Tibial artery (tissue), 4 donors: ENCODE results near the gene LRRK2.

Experiments used
- DNase-seq, 2 donors: peaks; one replicate each; pipeline ENCODE4 v3.0.0-alpha.2; 2019
- H3K27ac ChIP-seq, 2 donors: fragments of 200-600 bp; sonication (generic) in 1 of 2; 1 replicate in 1 of 2; 2 replicates in 1 of 2; pipeline ENCODE4 v1.5.1; 2018 to 2019; ENCODE audit warnings: mild to moderate bottlenecking in 1 of 2
- H3K27me3 ChIP-seq, 2 donors: fragments of 200-600 bp; sonication (generic) in 1 of 2; one replicate each; pipeline versions ENCODE4 v1.5.1 to v1.6.0; 2016 to 2019
- H3K36me3 ChIP-seq, 3 donors: fragments of 200-600 bp; sonication (generic) in 2 of 3; one replicate each; pipeline ENCODE4 v1.5.1; 2016 to 2019; ENCODE audit warnings: mild to moderate bottlenecking in 2 of 3
- H3K4me1 ChIP-seq, 4 donors: fragments of 200-600 bp; sonication (generic) in 2 of 4; 1 replicate in 3 of 4; 2 replicates in 1 of 4; pipeline ENCODE4 v1.5.1; 2016 to 2019
- H3K4me3 ChIP-seq, 2 donors: fragments of 200-600 bp; sonication (generic) in 1 of 2; 1 replicate in 1 of 2; 2 replicates in 1 of 2; pipeline ENCODE4 v1.5.1; 2018 to 2019; ENCODE audit warnings: mild to moderate bottlenecking in 2 of 2
- H3K9me3 ChIP-seq, 3 donors: fragments of 200-600 bp; sonication (generic) in 1 of 3; one replicate each; pipeline ENCODE4 v1.5.1; 2016 to 2019
- intact Hi-C: fragments of 100-400 bp; cut with DNase I; formaldehyde crosslinking; loops from one replicate; pipeline ENCODE4 v1.15.0; 2023; ENCODE audit warnings: low total_unique reads
- TF ChIP-seq, protein P1 (sequence below), 2 experiments: fragments of 200-600 bp in 1 of 2; fragments of 450-650 bp in 1 of 2; IDR thresholded peaks; one replicate each; pipeline ENCODE4 v1.5.1; 2017 to 2019; ENCODE audit warnings: antibody characterized with exemption in 2 of 2, mild to moderate bottlenecking in 1 of 2, moderate library complexity in 1 of 2

Gene LRRK2

GRCh38 chr12:40194846-40195245, 30.0 kb upstream of the LRRK2 start:
- DNase-seq, result no peak
- no peak overlapping the region for H3K27ac ChIP-seq
- no peaks in the 10 kb centered on the region for H3K4me1 ChIP-seq
- intact Hi-C loops, result no loop called here
- H3K36me3 ChIP-seq, result no peaks in the 10 kb centered on the region
- H3K27me3 ChIP-seq, result no peaks in the 10 kb centered on the region
- H3K9me3 ChIP-seq, result no peaks in the 10 kb centered on the region
- TF ChIP-seq, protein P1, sequence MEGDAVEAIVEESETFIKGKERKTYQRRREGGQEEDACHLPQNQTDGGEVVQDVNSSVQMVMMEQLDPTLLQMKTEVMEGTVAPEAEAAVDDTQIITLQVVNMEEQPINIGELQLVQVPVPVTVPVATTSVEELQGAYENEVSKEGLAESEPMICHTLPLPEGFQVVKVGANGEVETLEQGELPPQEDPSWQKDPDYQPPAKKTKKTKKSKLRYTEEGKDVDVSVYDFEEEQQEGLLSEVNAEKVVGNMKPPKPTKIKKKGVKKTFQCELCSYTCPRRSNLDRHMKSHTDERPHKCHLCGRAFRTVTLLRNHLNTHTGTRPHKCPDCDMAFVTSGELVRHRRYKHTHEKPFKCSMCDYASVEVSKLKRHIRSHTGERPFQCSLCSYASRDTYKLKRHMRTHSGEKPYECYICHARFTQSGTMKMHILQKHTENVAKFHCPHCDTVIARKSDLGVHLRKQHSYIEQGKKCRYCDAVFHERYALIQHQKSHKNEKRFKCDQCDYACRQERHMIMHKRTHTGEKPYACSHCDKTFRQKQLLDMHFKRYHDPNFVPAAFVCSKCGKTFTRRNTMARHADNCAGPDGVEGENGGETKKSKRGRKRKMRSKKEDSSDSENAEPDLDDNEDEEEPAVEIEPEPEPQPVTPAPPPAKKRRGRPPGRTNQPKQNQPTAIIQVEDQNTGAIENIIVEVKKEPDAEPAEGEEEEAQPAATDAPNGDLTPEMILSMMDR (IDR thresholded peaks at IDR 0.05), result no peak
- no peak overlapping the region for H3K4me3 ChIP-seq

DNA sequence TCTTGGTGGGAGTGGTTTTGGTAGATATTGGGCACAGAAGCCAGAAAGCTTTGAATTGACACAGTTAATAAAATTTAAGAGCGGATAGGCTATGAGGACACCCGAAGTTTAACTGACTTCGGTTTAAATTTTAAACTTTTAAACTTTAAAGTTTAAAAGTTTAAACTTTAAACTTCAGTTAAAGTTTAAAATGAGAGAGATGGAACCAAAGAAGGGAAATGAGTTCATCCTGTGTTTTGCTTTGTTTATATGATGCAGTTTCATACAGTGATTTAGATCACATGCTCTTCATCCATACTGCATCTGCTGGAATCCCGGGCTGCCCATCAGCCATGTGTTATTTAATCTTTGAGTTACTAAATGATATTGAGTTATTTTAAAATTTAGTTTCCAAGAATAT, 27.2 kb upstream of the LRRK2 start:
- DNase-seq, result no peak
- Histone ChIP-seq H3K27me3 (no peaks in the 10 kb centered on the region), H3K4me1 (no peaks in the 10 kb centered on the region), H3K27ac (no peak overlapping the region), H3K9me3 (no peaks in the 10 kb centered on the region), H3K4me3 (no peak overlapping the region), H3K36me3 (no peaks in the 10 kb centered on the region)
- intact Hi-C loops, result no loop called here
- TF ChIP-seq, protein P1 (IDR thresholded peaks at IDR 0.05), result no peak

DNA sequence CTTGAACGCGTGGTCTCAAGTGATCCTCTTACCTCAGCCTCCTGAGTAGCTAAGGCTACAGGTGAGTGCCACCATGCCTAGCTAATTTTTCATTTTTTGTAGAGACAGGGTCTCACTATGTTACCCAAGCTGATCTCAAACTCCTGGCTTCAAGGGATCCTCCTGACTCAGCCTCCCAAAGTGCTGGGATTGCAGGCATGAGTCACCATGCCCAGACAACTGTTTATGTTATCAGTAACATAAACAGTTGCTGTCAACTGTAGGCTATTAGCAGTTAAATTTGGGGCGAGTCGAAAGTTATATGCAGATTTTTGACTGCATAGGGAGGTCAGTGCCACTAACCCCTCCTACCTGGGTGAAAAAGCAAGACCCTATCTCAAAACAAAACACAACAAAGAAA, 26.2 kb upstream of the LRRK2 start:
- no peaks in the 10 kb centered on the region for H3K4me1 ChIP-seq
- intact Hi-C loops, result no loop called here
- no peak overlapping the region for H3K4me3 ChIP-seq
- no peak overlapping the region for H3K27ac ChIP-seq
- H3K9me3 ChIP-seq, result no peaks in the 10 kb centered on the region
- TF ChIP-seq, protein P1 (IDR thresholded peaks at IDR 0.05), result no peak
- DNase-seq, result no peak
- H3K36me3 ChIP-seq, result no peaks in the 10 kb centered on the region
- H3K27me3 ChIP-seq, result no peaks in the 10 kb centered on the region

DNA sequence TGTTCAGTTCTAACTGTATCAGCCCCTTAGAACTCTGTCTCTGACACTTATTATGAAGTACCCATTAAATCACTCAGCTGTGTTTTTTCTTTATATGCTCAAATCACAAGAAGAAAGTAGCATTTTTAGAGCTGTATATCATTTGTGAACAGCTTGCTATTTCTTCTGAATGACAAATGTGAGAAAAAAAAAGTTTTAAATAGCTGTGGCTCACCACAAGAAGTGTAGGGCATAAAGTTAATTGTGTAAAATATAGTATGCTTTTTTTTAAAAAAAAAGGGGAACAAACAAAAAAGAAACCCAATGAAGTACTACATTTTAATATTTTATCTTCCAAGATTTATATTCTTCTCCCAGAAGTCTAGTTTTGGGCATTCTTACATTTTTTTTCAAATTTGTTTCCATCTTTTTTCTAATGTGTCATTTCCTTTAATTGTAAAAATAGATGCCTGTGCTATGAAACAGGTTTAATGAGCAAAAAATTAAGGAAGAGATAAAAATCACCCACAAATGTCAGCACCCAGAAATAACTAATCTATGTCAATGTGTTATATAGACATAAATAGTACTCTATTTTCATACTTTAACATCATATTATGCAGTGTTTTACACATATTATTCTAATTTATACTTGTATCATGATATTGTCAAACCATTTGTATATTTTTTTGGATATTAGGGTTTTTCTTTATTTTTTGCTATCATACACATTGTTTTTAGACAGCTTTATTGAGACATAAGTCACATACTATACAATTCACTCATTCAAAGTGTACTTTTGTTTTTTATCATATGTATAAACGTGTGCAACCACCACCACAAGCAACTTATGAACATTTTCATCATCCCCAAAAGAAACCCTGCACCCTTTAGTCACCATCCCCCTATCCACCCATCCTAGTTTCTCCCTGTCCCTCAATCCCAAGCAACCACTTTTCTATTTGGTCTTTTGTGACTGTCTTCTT, 22.4 kb upstream of the LRRK2 start:
- Histone ChIP-seq H3K4me3 (no peak overlapping the region), H3K27me3 (no peaks in the 10 kb centered on the region), H3K9me3 (no peaks in the 10 kb centered on the region), H3K27ac (no peak overlapping the region), H3K36me3 (no peaks in the 10 kb centered on the region), H3K4me1 (no peaks in the 10 kb centered on the region)
- no peak for DNase-seq
- TF ChIP-seq, protein P1 (IDR thresholded peaks at IDR 0.05), result no peak
- intact Hi-C loops, result no loop called here

- H3K4me1 ChIP-seq, result no peaks in the 10 kb centered on the region
- no peaks in the 10 kb centered on the region for H3K27me3 ChIP-seq
- no peak overlapping the region for H3K27ac ChIP-seq
- TF ChIP-seq, protein P1 (IDR thresholded peaks at IDR 0.05), result no peak
- no peaks in the 10 kb centered on the region for H3K9me3 ChIP-seq
- no peak overlapping the region for H3K4me3 ChIP-seq
- DNase-seq, result no peak
- H3K36me3 ChIP-seq, result no peaks in the 10 kb centered on the region
- intact Hi-C loops, result no loop called here
These were observed 21.8 kb upstream of the LRRK2 start for GRCh38 chr12:40203060-40203430.
